Activated T-cell treated with anti-CD3 and anti-CD28 coated beads, Interleukin-2, amount 50 U/mL, for 4 hours (primary cell): ENCODE results near the gene TMCO6. TPM values are rescaled to one million over a fixed set of nuclear protein-coding genes. Genes with fewer than 3 reads are reported as not detected.

Experiments
- ATAC-seq, 2 donors: fragments of 200-7000 bp; cut with Tn5 transposase; one replicate each; pipeline ENCODE4 v1.10.0; 2021
- DNase-seq: peaks from one replicate; pipeline ENCODE4 v3.0.0-alpha.2; 2020
- H3K27me3 Mint-ChIP-seq: one replicate; pipeline ENCODE4 v1.8.0; 2021; ENCODE audit warnings: low read depth, mixed read lengths
- H3K36me3 Mint-ChIP-seq: one replicate; pipeline ENCODE4 v1.8.0; 2022; ENCODE audit warnings: mixed read lengths; ENCODE audit not compliant: insufficient read depth
- H3K4me1 Mint-ChIP-seq: one replicate; pipeline ENCODE4 v1.8.0; 2021; ENCODE audit warnings: low read depth, mixed read lengths
- H3K4me3 Mint-ChIP-seq: one replicate; pipeline ENCODE4 v1.8.0; 2021; ENCODE audit warnings: mild to moderate bottlenecking, moderate library complexity, mixed read lengths
- H3K9me3 Mint-ChIP-seq: one replicate; pipeline ENCODE4 v1.8.0; 2021; ENCODE audit warnings: mixed read lengths
- total RNA-seq, 3 donors: library from RNA; stranded (reverse); gene quantifications; one replicate each; pipeline ENCODE4 v1.2.1, GENCODE V29; 2021

The TMCO6 gene
- total RNA-seq, 3 donors from 2014 or later: 16.5 to 20.6 (median 20.0) TPM

GRCh38 chr5:140673187-140673976 is 34.1 kb downstream of the TMCO6 start, which contains the start of gene DND1:
TSS of gene DND1 (minus strand) at chr5:140673576. CDS start at chr5:140673542, 34 bp downstream.
- DNase-seq (no peak), ATAC-seq (no peak)
- peaks cover 52% of the 10 kb centered on the region for H3K36me3 Mint-ChIP-seq
- H3K27me3 Mint-ChIP-seq: no peaks in the 10 kb centered on the region
- no peak within 1 kb of the TSS for H3K4me3 Mint-ChIP-seq
- no peaks in the 10 kb centered on the region for H3K4me1 Mint-ChIP-seq
- H3K9me3 Mint-ChIP-seq: no peaks in the 10 kb centered on the region

- Mint-ChIP-seq H3K4me1 (no peaks in the 10 kb centered on the region), H3K36me3 (peaks cover 56% of the 10 kb centered on the region), H3K27me3 (no peaks in the 10 kb centered on the region), H3K9me3 (no peaks in the 10 kb centered on the region), H3K4me3 (no peak overlapping the region)
- ATAC-seq (no peak), DNase-seq (no peak)
Observed at GRCh38 chr5:140674211-140674610, 35.0 kb downstream of the TMCO6 start.

GRCh38 chr5:140674629-140675028 is 35.4 kb downstream of the TMCO6 start:
- no peak for ATAC-seq
- H3K4me3 Mint-ChIP-seq: no peak overlapping the region
- H3K36me3 Mint-ChIP-seq: peaks cover 58% of the 10 kb centered on the region
- no peaks in the 10 kb centered on the region for H3K4me1 Mint-ChIP-seq
- DNase-seq: no peak
- no peaks in the 10 kb centered on the region for H3K9me3 Mint-ChIP-seq
- no peaks in the 10 kb centered on the region for H3K27me3 Mint-ChIP-seq

- Mint-ChIP-seq H3K4me1 (no peaks in the 10 kb centered on the region), H3K9me3 (no peaks in the 10 kb centered on the region), H3K4me3 (no peak overlapping the region), H3K36me3 (peaks cover 59% of the 10 kb centered on the region), H3K27me3 (no peaks in the 10 kb centered on the region)
- DNase-seq (no peak), ATAC-seq (no peak)
Observed at GRCh38 chr5:140677947-140678346, 38.7 kb downstream of the TMCO6 start.

GRCh38 chr5:140678993-140679392 is 39.7 kb downstream of the TMCO6 start:
- no peaks in the 10 kb centered on the region for H3K4me1 Mint-ChIP-seq
- H3K36me3 Mint-ChIP-seq: peaks cover 59% of the 10 kb centered on the region
- no peaks in the 10 kb centered on the region for H3K9me3 Mint-ChIP-seq
- no peak overlapping the region for H3K4me3 Mint-ChIP-seq
- H3K27me3 Mint-ChIP-seq: no peaks in the 10 kb centered on the region
- ATAC-seq (no peak), DNase-seq (no peak)

GRCh38 chr5:140690376-140690932 is 51.2 kb downstream of the TMCO6 start:
- DNase-seq: no peak
- Mint-ChIP-seq H3K9me3 (no peaks in the 10 kb centered on the region), H3K27me3 (no peaks in the 10 kb centered on the region), H3K36me3 (peaks cover 12% of the 10 kb centered on the region), H3K4me1 (peaks cover 36% of the 10 kb centered on the region), H3K4me3 (peak overlapping the region; percentile 100)
- ATAC-seq: no peak

- Mint-ChIP-seq H3K36me3 (peaks cover 18% of the 10 kb centered on the region), H3K27me3 (no peaks in the 10 kb centered on the region), H3K9me3 (no peaks in the 10 kb centered on the region), H3K4me3 (peak within 1 kb of the TSS; percentile 100), H3K4me1 (peaks cover 38% of the 10 kb centered on the region)
- DNase-seq: peak; percentile 72
- ATAC-seq: peak; percentile 97
Observed at GRCh38 chr5:140690941-140691924, 52.0 kb downstream of the TMCO6 start, which contains the start of the genes HARS1 and HARS2. TSS of gene HARS1 (minus strand) at chr5:140691370. CDS start at chr5:140691304, 66 bp downstream. TSS of gene HARS2 (plus strand) at chr5:140691455. CDS start at chr5:140691649, 194 bp downstream.

GRCh38 chr5:140694276-140694675 is 55.0 kb downstream of the TMCO6 start:
- Mint-ChIP-seq H3K4me1 (peaks cover 34% of the 10 kb centered on the region), H3K27me3 (no peaks in the 10 kb centered on the region), H3K4me3 (no peak overlapping the region), H3K36me3 (peaks cover 42% of the 10 kb centered on the region), H3K9me3 (no peaks in the 10 kb centered on the region)
- DNase-seq (no peak), ATAC-seq (no peak)

Other genes with a start within 250 kb of the TMCO6 start
- gene ANKHD1, start 237.6 kb upstream of the TMCO6 start, total RNA-seq: 100 to 1,000 TPM in 1 of 3 donors, 10 to 100 TPM in 2; 88.6 to 102 (median 95.1) TPM
- 10 to 100 TPM in 2 of 3 donors, 1 to 10 TPM in 1; 9.4 to 10.8 (median 10.2) TPM for gene EIF4EBP3, start 91.8 kb upstream of the TMCO6 start, total RNA-seq
- 10 to 100 TPM; 57.6 to 68.6 (median 67.7) TPM for gene SRA1, start 82.0 kb upstream of the TMCO6 start, total RNA-seq
- 10 to 100 TPM in 1 of 3 donors, 1 to 10 TPM in 2; 8.0 to 10.4 (median 9.2) TPM for gene APBB3, start 74.9 kb upstream of the TMCO6 start, total RNA-seq
- 100 to 1,000 TPM; 149 to 163 (median 155) TPM for gene SLC35A4, start 74.6 kb upstream of the TMCO6 start, total RNA-seq
- gene CD14, start 6.3 kb upstream of the TMCO6 start, total RNA-seq: under 1 TPM; 0.43 to 0.86 (median 0.50) TPM
- gene NDUFA2, start 8.2 kb downstream of the TMCO6 start, total RNA-seq: 10 to 100 TPM; 68.6 to 78.2 (median 72.5) TPM
- 100 to 1,000 TPM; 102 to 110 (median 106) TPM for gene IK, start 8.4 kb downstream of the TMCO6 start, total RNA-seq
- 10 to 100 TPM; 47.7 to 50.0 (median 49.5) TPM for gene WDR55, start 25.5 kb downstream of the TMCO6 start, total RNA-seq
- gene DND1, start 34.1 kb downstream of the TMCO6 start, total RNA-seq: 1 to 10 TPM; 3.1 to 5.6 (median 4.5) TPM
- gene HARS1, start 51.9 kb downstream of the TMCO6 start, total RNA-seq: 100 to 1,000 TPM; 125 to 133 (median 131) TPM
- 10 to 100 TPM; 28.6 to 31.3 (median 29.5) TPM for gene HARS2, start 52.0 kb downstream of the TMCO6 start, total RNA-seq
- 10 to 100 TPM; 83.2 to 91.9 (median 83.6) TPM for gene ZMAT2, start 61.0 kb downstream of the TMCO6 start, total RNA-seq
- not detected for gene PCDHA1, start 146.7 kb downstream of the TMCO6 start, total RNA-seq
- not detected for gene PCDHA2, start 155.4 kb downstream of the TMCO6 start, total RNA-seq
- gene PCDHA3, start 161.6 kb downstream of the TMCO6 start, total RNA-seq: not detected
- gene PCDHA4, start 167.6 kb downstream of the TMCO6 start, total RNA-seq: under 1 TPM in 2 of 3 donors, not detected in 1; 0.08 to 0.14 TPM
- not detected for gene PCDHA5, start 182.2 kb downstream of the TMCO6 start, total RNA-seq
- gene PCDHA6, start 188.5 kb downstream of the TMCO6 start, total RNA-seq: not detected
- not detected for gene PCDHA7, start 194.8 kb downstream of the TMCO6 start, total RNA-seq
- gene PCDHA8, start 201.7 kb downstream of the TMCO6 start, total RNA-seq: not detected
- not detected for gene PCDHA9, start 208.9 kb downstream of the TMCO6 start, total RNA-seq
- gene PCDHA10, start 216.4 kb downstream of the TMCO6 start, total RNA-seq: not detected
- gene PCDHA11, start 229.5 kb downstream of the TMCO6 start, total RNA-seq: not detected
- not detected for gene PCDHA12, start 235.9 kb downstream of the TMCO6 start, total RNA-seq
- gene PCDHA13, start 242.7 kb downstream of the TMCO6 start, total RNA-seq: not detected